Endothelial cell of umbilical vein (primary cell): ENCODE data around the gene MR1. TPM values are rescaled to one million over a fixed set of nuclear protein-coding genes. Genes with fewer than 3 reads are reported as not detected.

Experiments used
- BruUV-seq: library from RNA; stranded (reverse); fragments of 400-500 nt; replicated peaks from 2 replicates; lab custom pipeline; 2021; lab: Mats Ljungman, UMichigan
- CTCF ChIA-PET: fragments of 300-600, 350-600 bp; sonication (Branson Sonifier 250); formaldehyde crosslinking; loops from one replicate; lab custom pipeline; 2021; ENCODE audit warnings: antibody characterized with exemption, inconsistent platforms; lab: Charles Lee
- POLR2A ChIA-PET: fragments of 300-600, 350-600 bp; sonication (Branson Sonifier 250); formaldehyde crosslinking; loops from one replicate; lab custom pipeline; 2021; ENCODE audit warnings: antibody characterized with exemption, inconsistent platforms; lab: Charles Lee
- DNase-seq: peaks from one replicate; pipeline ENCODE4 v3.0.0-alpha.2; 2011; ENCODE audit warnings: low read depth, low spot score
- FAIRE-seq: peaks from 2 replicates; lab custom pipeline; 2011; peaks lifted over from hg19 to GRCh38; lab: Jason Lieb, UNC
- H2AFZ ChIP-seq: 2 replicates; pipeline ENCODE4 v1.6.0; 2012; ENCODE audit warnings: low read depth, low read length, control low read depth, inconsistent platforms
- H3K27ac ChIP-seq: 2 replicates; pipeline ENCODE4 v1.5.1; 2011; ENCODE audit warnings: low read depth, mild to moderate bottlenecking, control low read depth, low read length, moderate library complexity; ENCODE audit not compliant: insufficient read depth
- H3K27me3 ChIP-seq, 2 experiments: 2 replicates each; pipeline versions ENCODE4 v1.6.0 to v1.6.1; 2011; ENCODE audit warnings: low read length in 2 of 2, mixed read lengths in 1 of 2; ENCODE audit not compliant: control insufficient read depth in 2 of 2, insufficient read depth in 2 of 2
- H3K36me3 ChIP-seq, 2 experiments: 2 replicates in 1 of 2; 3 replicates in 1 of 2; pipeline ENCODE4 v1.5.1; 2011; ENCODE audit warnings: low read length in 2 of 2, mild to moderate bottlenecking in 1 of 2, moderate library complexity in 1 of 2; ENCODE audit not compliant: control insufficient read depth in 2 of 2, insufficient read depth in 2 of 2; ENCODE audit errors: extremely low read depth in 1 of 2
- H3K4me1 ChIP-seq: 3 replicates; pipeline ENCODE4 v1.5.1; 2011; ENCODE audit warnings: mild to moderate bottlenecking, low read length; ENCODE audit not compliant: control insufficient read depth, insufficient read depth; ENCODE audit errors: extremely low read depth
- H3K4me2 ChIP-seq: 2 replicates; pipeline ENCODE4 v1.6.1; 2011; ENCODE audit warnings: low read length, control low read depth, mixed read lengths; ENCODE audit not compliant: insufficient read depth
- H3K4me3 ChIP-seq, 3 experiments: fragments of 200-600 bp in 1 of 3; sonication (generic), shearing (Covaris generic) in 1 of 3; replicated peaks in 1 of 3; 2 replicates each; pipeline ENCODE4 v1.5.1; 2011 to 2016; ENCODE audit warnings: control low read depth in 3 of 3, low read length in 3 of 3, mild to moderate bottlenecking in 2 of 3, inconsistent platforms in 1 of 3, low read depth in 1 of 3, moderate library complexity in 1 of 3; ENCODE audit not compliant: insufficient read depth in 1 of 3
- H3K79me2 ChIP-seq: 2 replicates; pipeline ENCODE4 v1.6.0; 2012; ENCODE audit warnings: low read length, inconsistent platforms; ENCODE audit not compliant: control insufficient read depth, insufficient read depth
- H3K9ac ChIP-seq: replicated peaks from 2 replicates; pipeline ENCODE3; 2011; ENCODE audit warnings: low read length, control low read depth; ENCODE audit not compliant: insufficient read depth; ENCODE audit errors: extremely low read depth
- H3K9me1 ChIP-seq: replicated peaks from 3 replicates; pipeline ENCODE4 v1.6.0; 2011; ENCODE audit warnings: mild to moderate bottlenecking, low read length; ENCODE audit not compliant: control insufficient read depth, insufficient read depth; ENCODE audit errors: extremely low read depth
- H3K9me3 ChIP-seq: replicated peaks from 2 replicates; pipeline ENCODE4 v1.5.1; 2012; ENCODE audit warnings: low read length, inconsistent platforms; ENCODE audit not compliant: control insufficient read depth, insufficient read depth
- H4K20me1 ChIP-seq: replicated peaks from 2 replicates; pipeline ENCODE3; 2011; ENCODE audit warnings: mild to moderate bottlenecking, low read length; ENCODE audit not compliant: control insufficient read depth, insufficient read depth; ENCODE audit errors: extremely low read depth
- EZH2 ChIP-seq: IDR thresholded peaks from 2 replicates; pipeline ENCODE4 v1.6.1; 2012; ENCODE audit warnings: borderline replicate concordance, low read depth, mild to moderate bottlenecking, moderate library complexity, low read length, inconsistent platforms; ENCODE audit not compliant: severe bottlenecking
- FOS ChIP-seq: IDR thresholded peaks from 2 replicates; pipeline ENCODE4 v1.6.1; 2011; ENCODE audit warnings: mild to moderate bottlenecking, low read length, moderate library complexity, borderline replicate concordance; ENCODE audit not compliant: insufficient read depth
- GATA2 ChIP-seq: IDR thresholded peaks from 2 replicates; pipeline ENCODE4 v1.7.0; 2011; ENCODE audit warnings: low read depth, mild to moderate bottlenecking, moderate library complexity, mixed read lengths, low read length; ENCODE audit not compliant: insufficient read length, insufficient read depth
- JUN ChIP-seq: IDR thresholded peaks from 2 replicates; pipeline ENCODE4 v1.6.1; 2011; ENCODE audit warnings: borderline replicate concordance, low read depth; ENCODE audit not compliant: insufficient read length, insufficient read depth
- MYC ChIP-seq: IDR thresholded peaks from one replicate; pipeline ENCODE4 v1.6.1; 2011; ENCODE audit warnings: mild to moderate bottlenecking, low read depth, low read length
- POLR2A ChIP-seq: IDR thresholded peaks from 2 replicates; pipeline ENCODE4 v1.6.1; 2012; ENCODE audit warnings: low read depth, mild to moderate bottlenecking, control low read depth, low read length
- POLR2AphosphoS5 ChIP-seq: IDR thresholded peaks from 2 replicates; pipeline ENCODE4 v1.6.1; 2012; ENCODE audit warnings: low read depth, mild to moderate bottlenecking, control low read depth, low read length, moderate library complexity; ENCODE audit not compliant: insufficient read depth
- dilution Hi-C: fragments of 300-500 bp; cut with MboI; formaldehyde crosslinking; loops from one replicate; pipeline ENCODE4 v1.15.0; 2019; ENCODE audit warnings: low sequenced_read_pairs; ENCODE audit not compliant: extremely low pct_ligation_motif_present
- intact Hi-C: fragments of 100-400 bp; cut with micrococcal nuclease; formaldehyde crosslinking; loops from one replicate; pipeline ENCODE4 v1.10.0; 2022
- polyA plus RNA-seq, 4 experiments: library from polyadenylated mRNA; depleted of rRNA in 3 of 4; stranded (reverse) in 3 of 4; unstranded in 1 of 4; fragments of >200 nt; gene quantifications; 2 replicates each; pipeline versions ENCODE4 v1.2.1 to v1.2.3, GENCODE V29; 2011 to 2012; ENCODE audit warnings: missing spikeins in 1 of 4
- total RNA-seq: library from RNA; stranded (reverse); gene quantifications from 2 replicates; pipeline ENCODE4 v1.2.3, GENCODE V29; 2021
- TF ChIP-seq, protein P1 (sequence below): IDR thresholded peaks from 2 replicates; pipeline ENCODE4 v1.6.1; 2011; ENCODE audit not compliant: insufficient read depth, insufficient read length
- TF ChIP-seq, protein P2 (sequence below), 2 donors: IDR thresholded peaks; 1 replicate in 1 of 2; 2 replicates in 1 of 2; pipeline ENCODE4 v1.5.1; 2011; ENCODE audit warnings: low read length in 2 of 2, mild to moderate bottlenecking in 2 of 2, moderate library complexity in 2 of 2, control low read depth in 1 of 2, inconsistent platforms in 1 of 2, low read depth in 1 of 2; ENCODE audit not compliant: insufficient read depth in 1 of 2; ENCODE audit errors: extremely low read depth in 1 of 2

Gene MR1
- total and polyA plus RNA-seq, 2 donors (not counting 3 experiments of a cell fraction or from before 2014, with no cell fraction given) = 1.3 to 2.5 TPM

DNA sequence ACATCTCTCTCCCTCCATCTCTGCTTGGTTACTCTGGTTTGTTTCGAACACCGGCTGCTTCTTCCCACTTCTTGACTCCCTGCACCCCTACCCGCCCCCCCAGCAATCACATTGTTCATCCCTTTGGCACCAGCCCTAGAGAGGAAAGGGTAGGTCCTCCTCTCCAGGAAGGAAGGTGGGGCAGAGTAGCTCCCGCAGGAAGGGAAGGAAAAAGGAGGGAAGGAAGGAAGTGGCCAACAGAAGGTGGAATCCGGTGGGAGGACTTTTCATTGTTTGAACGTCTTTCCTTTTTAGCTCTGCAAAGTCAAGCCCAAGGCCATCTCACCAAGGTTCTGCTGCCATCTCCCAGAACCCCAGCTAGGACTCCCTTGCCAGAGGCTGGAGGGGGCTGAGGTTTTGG is 72.7 kb downstream of the MR1 start:
- ChIA-PET CTCF (interaction anchor here (1.2 to 4.8 kb wide), 11 partner anchors 9 to 591 kb away, joined by 3 to 43 read pairs (median 4); no protein-coding TSS in a partner anchor), POLR2A (interaction anchor here (0.7 to 5.8 kb wide), 6 partner anchors 10 to 84 kb away, joined by 3 to 114 read pairs (median 5); partner anchors contain the start of gene IER5)
- intact Hi-C loops = no loop called here

DNA sequence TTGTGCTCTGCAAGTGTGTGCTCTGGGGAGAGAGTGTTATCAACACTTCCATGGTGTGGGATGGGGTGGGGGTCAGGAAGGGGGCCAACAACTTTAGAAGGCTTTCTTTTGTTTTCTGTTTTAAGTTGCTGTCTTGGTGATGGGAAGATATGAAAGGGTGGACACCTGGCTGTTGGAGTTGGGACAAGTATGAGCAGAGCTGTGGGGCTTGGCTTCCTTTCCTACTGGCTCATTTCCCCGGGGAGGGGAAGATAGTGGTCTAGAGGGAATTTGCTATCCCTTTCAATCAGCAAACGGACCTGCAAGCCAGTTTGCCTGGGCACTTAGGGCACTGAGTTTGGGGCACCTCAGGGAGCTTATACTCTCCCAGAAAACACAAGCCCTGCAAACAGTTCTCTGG is 73.9 kb downstream of the MR1 start:
- no peaks in the 10 kb centered on the region for H3K9me1 ChIP-seq
- H3K27ac ChIP-seq = no peak overlapping the region
- no peaks in the 10 kb centered on the region for H3K27me3 ChIP-seq
- BruUV-seq = no TSS peak
- H3K79me2 ChIP-seq = no peaks in the 10 kb centered on the region
- no peaks in the 10 kb centered on the region for H3K36me3 ChIP-seq
- no peak overlapping the region for H3K9ac ChIP-seq
- no peaks in the 10 kb centered on the region for H4K20me1 ChIP-seq
- H3K4me3 ChIP-seq = no peak overlapping the region
- ChIA-PET CTCF (interaction anchor here (0.9 to 4.8 kb wide), 6 partner anchors 10 to 86 kb away, joined by 3 to 42 read pairs (median 4); no protein-coding TSS in a partner anchor), POLR2A (interaction anchor here (1.0 to 5.8 kb wide), 2 partner anchors 16 to 17 kb away, joined by 4 to 114 read pairs; partner anchors contain the start of gene IER5)
- FAIRE-seq (no peak), DNase-seq (no peak)
- H3K4me2 ChIP-seq = no peak overlapping the region
- TF ChIP-seq POLR2AphosphoS5 (no peak), MYC (no peak), FOS (no peak), POLR2A (no peak), GATA2 (no peak), JUN (no peak), EZH2 (no peak)
- TF ChIP-seq, protein P1, sequence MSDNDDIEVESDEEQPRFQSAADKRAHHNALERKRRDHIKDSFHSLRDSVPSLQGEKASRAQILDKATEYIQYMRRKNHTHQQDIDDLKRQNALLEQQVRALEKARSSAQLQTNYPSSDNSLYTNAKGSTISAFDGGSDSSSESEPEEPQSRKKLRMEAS = no peak
- H2AFZ ChIP-seq = no peak overlapping the region
- intact Hi-C loops = no loop called here
- dilution Hi-C loops = no loop called here
- no peaks in the 10 kb centered on the region for H3K9me3 ChIP-seq
- H3K4me1 ChIP-seq = peaks cover 47% of the 10 kb centered on the region

More for the DNA sequence above, 72.7 kb downstream of the MR1 start:
- H3K4me1 ChIP-seq = peaks cover 47% of the 10 kb centered on the region
- H3K9me1 ChIP-seq = no peaks in the 10 kb centered on the region
- H3K4me2 ChIP-seq = peak overlapping the region; percentile 26
- H3K9ac ChIP-seq = no peak overlapping the region
- H3K9me3 ChIP-seq = no peaks in the 10 kb centered on the region
- no peaks in the 10 kb centered on the region for H4K20me1 ChIP-seq
- peak; percentile 91 for FAIRE-seq
- no peak for DNase-seq
- no peak overlapping the region for H2AFZ ChIP-seq
- dilution Hi-C loops = no loop called here
- BruUV-seq = no TSS peak
- no peaks in the 10 kb centered on the region for H3K36me3 ChIP-seq
- TF ChIP-seq FOS (peak; percentile 15), POLR2AphosphoS5 (peak; percentile 32)
- TF ChIP-seq, protein P2, sequence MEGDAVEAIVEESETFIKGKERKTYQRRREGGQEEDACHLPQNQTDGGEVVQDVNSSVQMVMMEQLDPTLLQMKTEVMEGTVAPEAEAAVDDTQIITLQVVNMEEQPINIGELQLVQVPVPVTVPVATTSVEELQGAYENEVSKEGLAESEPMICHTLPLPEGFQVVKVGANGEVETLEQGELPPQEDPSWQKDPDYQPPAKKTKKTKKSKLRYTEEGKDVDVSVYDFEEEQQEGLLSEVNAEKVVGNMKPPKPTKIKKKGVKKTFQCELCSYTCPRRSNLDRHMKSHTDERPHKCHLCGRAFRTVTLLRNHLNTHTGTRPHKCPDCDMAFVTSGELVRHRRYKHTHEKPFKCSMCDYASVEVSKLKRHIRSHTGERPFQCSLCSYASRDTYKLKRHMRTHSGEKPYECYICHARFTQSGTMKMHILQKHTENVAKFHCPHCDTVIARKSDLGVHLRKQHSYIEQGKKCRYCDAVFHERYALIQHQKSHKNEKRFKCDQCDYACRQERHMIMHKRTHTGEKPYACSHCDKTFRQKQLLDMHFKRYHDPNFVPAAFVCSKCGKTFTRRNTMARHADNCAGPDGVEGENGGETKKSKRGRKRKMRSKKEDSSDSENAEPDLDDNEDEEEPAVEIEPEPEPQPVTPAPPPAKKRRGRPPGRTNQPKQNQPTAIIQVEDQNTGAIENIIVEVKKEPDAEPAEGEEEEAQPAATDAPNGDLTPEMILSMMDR (IDR thresholded peaks at IDR 0.05; ENCODE audit: extremely low read depth in 1 of 2, insufficient read depth in 1 of 2, low read depth in 1 of 2, low read length in 2 of 2) = no peak
- H3K27ac ChIP-seq = no peak overlapping the region
- no peaks in the 10 kb centered on the region for H3K27me3 ChIP-seq
- no peaks in the 10 kb centered on the region for H3K79me2 ChIP-seq
- no peak overlapping the region for H3K4me3 ChIP-seq
